NCI-H146 treated with DMSO at 0.1 percent for 48 hours (cell line): ENCODE results near the gene WDR59.
"Not testable (repeated sequence)": the region's sequence is repeated elsewhere in the genome, so short reads cannot be mapped to it uniquely, and the experiment has no call there.

Experiments
- DNase-seq: peaks from one replicate; lab custom pipeline; 2025; ENCODE audit not compliant: unreplicated experiment; lab: John Stamatoyannopoulos, UW

The WDR59 gene, protein sequence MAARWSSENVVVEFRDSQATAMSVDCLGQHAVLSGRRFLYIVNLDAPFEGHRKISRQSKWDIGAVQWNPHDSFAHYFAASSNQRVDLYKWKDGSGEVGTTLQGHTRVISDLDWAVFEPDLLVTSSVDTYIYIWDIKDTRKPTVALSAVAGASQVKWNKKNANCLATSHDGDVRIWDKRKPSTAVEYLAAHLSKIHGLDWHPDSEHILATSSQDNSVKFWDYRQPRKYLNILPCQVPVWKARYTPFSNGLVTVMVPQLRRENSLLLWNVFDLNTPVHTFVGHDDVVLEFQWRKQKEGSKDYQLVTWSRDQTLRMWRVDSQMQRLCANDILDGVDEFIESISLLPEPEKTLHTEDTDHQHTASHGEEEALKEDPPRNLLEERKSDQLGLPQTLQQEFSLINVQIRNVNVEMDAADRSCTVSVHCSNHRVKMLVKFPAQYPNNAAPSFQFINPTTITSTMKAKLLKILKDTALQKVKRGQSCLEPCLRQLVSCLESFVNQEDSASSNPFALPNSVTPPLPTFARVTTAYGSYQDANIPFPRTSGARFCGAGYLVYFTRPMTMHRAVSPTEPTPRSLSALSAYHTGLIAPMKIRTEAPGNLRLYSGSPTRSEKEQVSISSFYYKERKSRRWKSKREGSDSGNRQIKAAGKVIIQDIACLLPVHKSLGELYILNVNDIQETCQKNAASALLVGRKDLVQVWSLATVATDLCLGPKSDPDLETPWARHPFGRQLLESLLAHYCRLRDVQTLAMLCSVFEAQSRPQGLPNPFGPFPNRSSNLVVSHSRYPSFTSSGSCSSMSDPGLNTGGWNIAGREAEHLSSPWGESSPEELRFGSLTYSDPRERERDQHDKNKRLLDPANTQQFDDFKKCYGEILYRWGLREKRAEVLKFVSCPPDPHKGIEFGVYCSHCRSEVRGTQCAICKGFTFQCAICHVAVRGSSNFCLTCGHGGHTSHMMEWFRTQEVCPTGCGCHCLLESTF

DNA sequence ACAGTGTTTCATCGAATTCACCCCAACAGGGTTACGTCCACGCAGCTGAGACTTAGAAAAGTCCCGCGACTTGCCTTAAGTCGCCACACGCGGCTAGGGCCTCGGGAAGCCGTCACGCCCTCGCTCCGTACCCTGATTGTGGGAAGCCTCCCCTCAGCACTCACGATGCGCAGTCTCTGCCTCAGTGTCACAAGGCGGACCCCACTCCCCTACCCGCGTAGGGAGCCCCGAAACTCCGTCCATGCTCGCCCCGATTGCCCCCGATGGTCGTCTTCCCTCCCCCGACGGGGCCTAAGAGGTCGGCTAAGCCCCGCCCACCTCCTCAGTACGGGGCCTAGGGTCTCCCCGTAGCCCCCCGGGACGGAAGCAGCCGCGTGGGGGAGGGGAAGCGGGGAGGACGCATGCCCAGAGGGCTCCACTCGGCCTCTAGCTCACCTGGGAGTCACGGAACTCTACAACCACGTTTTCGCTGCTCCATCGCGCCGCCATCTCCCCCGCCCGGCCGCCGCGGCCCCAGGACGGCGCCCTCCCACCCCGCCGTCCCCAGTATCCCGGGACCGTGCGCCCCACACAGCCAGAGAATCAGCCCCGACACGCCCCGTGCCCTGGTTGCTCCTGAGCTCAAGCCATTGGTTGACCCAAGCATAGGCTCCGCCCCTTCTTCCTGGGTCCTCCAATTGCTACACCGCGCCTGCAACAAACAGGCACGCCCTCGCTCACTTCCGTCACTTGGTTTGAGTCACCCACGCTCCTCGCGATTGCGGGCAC, at the start of gene WDR59:
WDR59 (minus strand) TSS at position 595 of the 768 bp plus-strand sequence; CDS start at position 489, 106 bp downstream.
- DNase-seq = peak; percentile 93

DNA sequence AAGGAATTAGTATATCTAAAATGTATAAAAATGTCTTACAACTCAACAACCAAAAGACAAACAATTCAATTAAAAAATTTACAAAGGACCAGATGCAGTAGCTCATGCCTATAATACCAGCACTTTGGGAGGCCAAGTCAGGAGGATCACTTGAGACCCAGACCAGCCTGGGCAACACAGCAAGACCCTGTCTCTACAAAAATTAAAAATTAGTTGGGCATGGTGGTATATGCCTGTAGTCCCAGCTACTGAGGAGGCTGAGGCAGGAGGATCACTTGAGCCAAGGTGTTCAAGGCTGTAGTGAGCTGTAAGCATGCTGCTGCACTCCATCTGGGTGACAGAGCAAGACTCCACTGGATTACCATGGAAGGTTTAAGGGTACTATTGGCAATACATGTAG, 47.7 kb upstream of the WDR59 start:
- DNase-seq = no peak

DNA sequence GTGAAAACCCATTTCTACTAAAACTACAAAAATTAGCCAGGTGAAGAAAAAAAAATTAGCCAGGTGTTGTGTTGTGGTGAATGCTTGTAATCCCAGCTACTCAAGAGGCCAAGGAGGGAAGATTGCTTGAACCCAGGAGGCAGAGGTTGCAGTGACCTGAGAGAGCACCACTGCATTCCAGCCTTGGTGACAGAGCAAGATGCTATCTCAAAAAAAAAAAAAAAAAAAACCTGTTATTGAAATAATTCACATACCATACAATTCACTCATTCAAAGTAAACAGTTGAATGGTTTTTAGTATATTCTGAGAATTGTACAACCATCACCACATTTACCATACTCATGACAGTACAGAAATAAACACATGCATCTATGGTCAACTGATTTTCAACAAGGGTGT, 44.9 kb upstream of the WDR59 start:
- no peak for DNase-seq

DNA sequence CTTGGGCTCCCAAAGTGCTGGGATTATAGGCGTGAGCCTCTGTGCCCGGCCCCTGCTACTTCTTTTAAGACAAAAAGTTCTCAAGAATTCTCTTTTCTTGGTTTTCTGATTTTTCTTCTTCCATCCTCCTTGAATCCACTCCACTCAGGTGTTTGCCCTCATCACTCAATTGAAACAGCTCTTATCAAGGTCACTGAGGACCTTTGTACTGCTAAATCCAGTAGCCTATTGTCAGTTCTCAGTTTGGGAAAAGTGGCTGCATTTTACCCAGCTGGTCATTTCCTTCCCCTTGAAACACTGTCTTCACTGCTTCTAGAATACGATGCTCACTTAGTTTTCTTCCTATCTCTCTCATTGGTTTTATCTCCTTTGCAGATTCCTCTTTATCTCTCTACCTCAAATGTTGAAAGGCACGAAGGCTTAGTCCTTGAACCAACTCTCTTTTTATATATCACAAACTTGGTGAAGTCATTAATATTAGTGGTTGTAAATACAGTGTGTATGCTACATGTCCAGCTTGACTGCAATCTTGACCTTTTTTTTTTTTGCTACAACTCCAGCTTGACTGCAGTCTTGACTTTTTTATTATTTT, 43.7 kb upstream of the WDR59 start:
- DNase-seq = no peak

DNA sequence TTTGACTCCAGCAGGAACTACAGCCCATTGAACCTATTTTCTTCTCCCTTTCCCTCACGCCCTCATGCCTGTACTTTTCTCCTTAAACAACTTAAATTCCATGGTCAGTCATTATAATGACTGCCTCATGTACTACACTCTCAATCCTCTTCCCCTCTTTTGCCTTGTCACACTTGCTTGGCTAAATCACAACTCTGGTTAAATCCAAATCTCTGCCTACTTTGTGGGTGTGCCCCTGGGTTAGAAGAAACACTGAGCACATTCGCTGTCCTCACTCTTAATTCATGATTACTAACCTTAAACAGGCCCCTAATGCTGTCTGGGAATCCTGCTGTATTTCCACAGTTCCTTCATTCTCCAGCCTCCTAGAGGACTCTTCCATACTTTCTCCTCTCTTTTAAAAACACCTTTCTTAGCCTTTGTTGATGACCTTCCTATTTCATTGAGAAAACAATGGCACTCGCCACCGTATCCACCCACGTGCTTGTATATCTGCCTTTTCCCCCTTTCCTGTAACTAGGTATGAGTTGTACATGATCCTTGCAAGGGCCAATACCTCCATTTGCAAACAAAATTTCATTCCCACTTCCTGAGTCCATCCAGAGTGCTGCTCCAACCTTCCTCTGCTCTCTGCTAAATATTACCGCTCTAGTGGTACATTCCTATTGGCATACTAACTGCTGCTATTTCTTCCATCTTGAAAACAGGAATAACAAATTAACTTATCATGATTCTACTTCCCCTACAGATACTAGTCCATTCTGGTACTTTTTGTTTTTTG, 42.8 kb upstream of the WDR59 start:
- DNase-seq = no peak

DNA sequence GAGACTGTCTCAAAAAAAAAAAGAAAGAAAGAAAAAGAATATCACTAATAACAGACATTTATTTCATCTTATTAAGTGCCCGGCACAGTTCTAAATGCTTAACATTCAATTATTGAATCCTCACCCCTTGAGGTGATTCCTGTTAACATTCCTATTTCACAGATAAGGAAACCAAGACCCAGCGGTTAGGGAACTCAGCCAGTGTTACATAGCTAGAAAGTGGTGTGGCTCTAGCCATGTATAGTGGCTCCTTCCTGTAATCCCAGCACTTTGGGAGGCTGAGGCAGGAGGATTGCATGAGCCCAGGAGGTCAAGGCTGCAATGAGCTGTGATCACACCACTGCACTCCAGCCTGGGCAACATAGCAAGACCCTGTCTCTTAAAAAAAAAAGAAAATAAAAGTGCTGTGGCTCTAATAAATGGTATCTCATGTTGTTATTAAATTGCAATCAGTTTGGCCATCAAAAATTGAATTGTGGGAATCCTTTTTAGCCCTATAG, 42.0 kb upstream of the WDR59 start:
- no peak for DNase-seq

DNA sequence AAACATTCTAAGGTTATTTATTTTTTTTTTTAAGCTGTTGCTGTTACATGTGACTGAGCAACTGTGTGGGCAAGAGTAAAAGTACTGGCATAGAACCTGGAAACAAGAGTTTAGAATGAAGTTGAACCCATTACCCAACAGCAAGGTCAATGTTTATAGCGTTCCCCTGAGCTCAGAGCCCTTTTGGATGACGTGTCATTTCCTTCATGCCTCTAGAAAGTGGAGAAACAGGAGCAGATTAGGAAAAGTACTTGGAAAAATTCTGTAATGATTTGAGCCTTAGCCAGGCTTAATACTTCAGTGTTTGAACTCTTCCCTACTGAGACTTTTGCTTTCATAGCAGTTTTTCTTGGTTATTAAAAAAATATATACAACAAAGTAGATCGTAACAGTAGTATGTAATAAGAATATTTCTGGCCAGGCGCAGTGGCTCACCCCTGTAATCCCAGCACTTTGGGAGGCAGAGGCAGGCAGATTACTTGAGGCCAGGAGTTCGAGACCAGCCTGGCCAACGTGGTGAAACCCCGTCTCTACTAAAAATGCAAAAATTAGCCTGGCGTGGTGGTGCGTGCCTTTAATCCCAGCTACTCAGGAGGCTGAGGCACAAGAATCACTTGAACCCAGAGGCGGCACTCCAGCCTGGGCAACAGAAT, 41.4 kb upstream of the WDR59 start:
- DNase-seq = not testable (repeated sequence)

DNA sequence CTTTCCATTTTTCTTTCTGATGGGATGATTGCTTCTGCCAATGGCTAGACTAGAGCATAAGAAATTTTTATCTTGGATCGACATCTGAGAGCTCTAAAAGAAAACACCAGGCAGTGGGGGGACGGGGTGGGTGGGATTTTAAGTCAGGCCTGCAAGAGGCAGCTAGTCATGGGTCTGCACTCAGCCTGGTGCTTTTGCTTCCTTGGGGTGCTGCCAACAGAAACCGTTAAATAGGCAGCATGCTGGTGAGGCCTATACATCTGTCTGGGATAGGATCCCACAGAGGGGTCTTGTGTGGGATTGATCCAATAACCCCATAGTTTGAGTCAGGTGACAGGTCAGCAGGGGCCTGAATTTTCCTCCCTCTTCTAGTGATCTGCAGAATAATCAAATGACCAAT, 40.8 kb upstream of the WDR59 start:
- no peak for DNase-seq

DNA sequence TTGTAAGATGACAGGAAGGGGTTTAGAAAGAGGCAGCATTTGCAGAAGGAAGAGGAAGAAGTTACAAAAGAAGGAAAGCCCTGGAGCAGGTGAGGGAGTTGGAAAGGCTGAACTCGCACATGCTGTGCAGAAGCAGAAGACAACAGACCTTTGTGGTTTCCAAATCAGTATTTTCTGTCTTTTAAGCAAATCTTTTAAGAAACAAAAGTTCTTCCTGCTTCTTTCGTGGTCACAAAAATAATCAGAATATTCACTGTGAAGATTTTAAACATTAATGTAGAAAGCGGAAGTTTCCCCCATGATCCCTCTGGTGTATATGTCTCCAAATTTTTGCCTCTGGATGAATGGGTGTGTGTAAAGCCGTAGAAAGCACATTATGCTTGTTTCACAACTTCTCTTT, 39.7 kb upstream of the WDR59 start:
- no peak for DNase-seq

DNA sequence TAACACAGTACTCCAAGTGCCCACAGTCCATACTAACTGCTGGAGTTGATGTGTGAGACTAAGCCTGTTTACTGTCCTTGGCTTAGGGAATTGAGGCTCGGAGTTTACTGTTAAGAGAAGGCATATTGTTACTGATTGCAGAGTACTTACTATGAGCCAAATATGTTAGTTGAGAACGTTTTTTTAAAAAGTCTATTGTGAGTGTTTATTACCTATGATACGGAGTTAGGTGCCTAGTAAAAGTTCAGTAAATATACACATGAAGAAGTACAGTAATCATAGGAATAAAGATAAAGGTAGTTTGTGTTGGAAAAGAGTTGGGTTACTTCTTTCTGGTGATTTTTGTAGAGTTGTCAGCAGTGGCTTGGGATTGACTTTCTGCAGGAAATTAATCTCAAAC, 39.3 kb upstream of the WDR59 start:
- DNase-seq = no peak

DNA sequence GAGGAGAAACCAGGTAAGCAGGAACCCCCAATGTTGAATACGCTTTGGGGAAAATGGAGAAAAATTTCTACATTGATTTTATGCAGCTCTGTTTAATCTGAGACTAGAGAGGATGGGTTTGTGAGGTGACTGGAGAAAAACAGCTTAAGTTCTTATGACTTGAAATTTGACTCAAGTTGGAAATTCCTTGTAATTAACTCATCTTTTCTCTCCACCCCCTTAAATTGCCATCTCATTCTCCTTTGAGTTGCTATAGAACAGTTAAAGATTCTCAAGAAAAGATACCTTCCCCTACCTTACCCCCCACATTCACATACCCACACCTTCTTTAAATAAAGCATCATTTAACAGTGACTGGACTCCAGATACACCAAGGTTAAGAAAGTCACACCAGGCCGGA, 38.1 kb upstream of the WDR59 start:
- DNase-seq = no peak

DNA sequence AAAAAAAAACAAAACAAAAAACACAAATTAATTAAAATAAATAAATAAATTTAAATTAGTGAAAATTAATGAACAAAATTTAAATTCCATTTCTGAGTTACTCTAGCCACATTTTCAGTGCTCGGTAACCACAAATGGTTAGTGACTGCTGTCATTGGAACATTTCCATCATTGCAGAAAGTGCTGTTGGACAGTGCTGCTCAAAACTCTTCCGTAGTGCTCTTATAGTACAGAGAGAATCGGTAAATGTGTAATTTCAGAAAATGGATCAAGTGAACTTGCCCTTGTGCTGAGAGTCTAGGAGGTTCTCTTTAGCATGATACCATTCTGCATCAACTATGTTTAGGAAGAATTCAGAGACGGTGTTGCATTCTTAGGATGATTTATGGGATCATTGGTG, 37.6 kb upstream of the WDR59 start:
- no peak for DNase-seq

DNA sequence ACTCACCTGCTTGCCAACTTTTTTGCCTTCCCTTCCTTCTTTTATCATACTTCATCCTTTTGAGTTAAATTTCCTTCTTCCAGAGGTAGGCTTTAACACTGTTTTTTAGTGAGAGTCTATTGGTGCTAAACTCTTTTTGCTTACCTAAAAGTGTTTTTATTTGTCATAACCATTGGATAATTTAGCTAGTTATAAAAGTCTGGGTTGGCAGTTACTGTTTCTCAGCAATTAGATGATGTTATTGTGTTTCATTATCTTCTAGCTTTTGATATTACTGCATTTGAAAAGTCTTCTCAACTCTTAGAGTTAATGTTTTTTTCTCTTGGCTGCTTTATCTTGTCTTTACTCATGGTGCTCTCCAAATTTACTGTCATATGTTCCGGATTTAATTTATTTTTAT, 36.5 kb upstream of the WDR59 start:
- DNase-seq = no peak

DNA sequence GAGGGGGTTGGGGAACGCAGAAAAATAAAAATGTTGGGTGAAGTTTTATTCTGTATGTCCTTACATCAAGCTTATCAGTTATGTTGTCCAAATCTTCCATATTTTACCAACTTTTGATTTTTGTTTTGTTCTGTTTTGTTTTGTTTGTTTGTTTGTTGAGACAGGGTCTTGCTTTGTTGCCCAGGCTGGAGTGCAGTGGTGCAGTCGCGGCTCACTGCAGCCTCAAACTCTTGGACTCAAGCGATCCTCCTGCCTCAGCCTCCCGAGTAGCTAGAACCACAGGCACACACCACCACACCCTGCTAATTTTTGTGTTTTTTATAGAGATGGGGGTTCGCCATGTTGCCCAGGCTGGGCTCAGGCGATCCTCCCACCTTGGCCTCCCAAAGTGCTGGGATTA, 34.7 kb upstream of the WDR59 start:
- no peak for DNase-seq

DNA sequence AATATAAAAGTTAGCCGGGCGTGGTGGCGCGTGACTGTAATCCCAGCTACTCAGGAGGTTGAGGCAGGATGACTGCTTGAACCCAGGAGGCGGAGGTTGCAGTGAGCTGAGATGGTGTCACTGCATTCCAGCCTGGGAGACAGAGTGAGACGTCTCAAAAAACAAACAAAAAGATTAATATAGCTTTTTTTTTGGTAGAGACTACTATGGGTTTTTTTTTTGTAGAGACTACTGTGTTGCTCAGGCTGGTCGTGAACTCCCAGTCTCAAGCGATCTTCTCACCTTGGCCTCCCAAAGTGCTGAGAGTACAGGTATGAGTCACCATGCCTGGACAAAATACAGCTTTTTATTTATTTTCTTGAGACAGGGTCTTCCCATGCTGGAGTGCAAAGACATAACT, 34.1 kb upstream of the WDR59 start:
- no peak for DNase-seq

DNA sequence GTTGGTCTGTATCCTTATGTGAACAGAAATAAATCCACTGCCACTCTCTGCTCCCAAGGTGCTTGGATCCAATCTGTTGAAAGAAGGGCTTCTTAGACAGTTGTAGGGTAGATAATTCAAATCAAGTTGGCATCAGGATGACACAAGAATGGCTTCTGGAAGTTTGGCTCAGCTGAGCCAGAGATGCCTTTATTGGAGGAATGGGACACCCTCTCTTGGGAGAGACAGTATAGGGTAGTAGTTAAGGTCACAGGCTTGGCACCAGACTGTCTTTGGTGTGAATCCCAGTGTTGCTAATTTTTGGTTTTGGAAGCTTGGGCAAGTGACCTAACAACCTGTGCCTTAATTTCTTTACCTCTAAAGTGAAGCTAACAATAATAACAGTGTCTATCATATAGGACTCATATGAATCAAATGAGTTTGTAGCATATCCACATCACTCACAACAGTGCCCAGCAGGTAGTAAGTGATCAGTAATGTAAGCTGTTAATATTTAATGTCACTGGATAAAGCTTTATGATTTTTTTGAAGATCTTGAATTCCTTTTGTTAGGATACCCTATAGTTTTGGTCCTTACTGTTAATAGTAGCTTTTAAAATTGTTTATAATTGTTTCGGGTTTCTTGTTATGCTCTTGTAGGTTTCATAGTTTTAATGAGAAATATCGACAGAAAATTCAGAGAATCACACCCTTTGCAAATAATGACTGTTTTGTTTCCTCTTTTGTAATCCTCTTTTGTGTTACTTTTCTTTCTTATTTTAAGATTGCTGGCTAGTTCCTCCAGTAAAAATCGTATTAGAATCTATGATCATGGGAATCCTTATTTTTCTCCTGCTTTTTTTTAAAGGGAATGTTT, 33.0 kb upstream of the WDR59 start:
- no peak for DNase-seq

DNA sequence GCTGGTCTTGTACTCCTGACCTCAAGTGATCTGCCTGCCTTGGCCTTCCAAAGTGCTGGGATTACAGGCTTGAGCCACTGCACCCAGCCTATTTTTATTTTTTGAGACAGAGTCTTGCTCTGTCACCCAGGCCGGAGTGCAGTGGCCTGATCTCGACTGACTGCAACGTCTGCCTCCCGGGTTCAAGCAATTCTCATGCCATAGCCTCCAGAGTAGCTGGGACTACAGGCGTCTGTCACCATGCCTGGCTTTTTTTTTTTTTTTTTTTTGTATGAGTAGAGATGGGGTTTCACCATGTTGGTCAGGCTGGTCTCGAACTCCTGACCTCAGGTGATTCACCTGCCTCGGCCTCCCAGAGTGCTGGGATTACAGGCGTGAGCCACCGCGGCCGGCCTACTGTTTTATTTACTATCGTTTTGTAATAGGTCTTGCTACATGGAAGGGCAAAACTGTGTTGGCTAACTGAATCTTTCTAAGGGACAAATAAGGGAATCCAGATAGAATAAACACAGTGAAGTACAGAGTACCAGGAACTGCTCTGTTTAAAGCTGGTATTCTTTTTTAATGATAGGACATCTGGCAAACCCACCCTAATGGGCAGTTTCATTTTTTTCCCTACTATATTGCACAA, 31.6 kb upstream of the WDR59 start:
- DNase-seq = not testable (repeated sequence)

DNA sequence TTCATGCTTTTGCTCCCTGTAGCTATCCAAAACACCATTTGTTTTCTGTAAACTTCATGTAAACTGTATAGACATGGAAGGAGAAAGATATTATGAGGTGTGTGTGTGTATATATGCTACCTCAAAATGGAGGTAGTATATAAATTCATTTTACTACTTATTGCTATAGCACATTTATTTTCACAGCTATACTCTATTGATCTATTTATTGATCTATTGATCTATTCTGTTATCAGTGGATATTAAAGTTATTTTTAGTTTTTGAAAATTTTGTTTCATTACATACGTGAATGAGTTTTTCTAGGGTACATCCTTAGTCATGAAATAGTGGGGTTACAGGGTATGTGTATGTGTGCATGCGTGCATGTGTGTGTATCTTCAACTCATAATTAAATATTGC, 29.4 kb upstream of the WDR59 start:
- no peak for DNase-seq
